ENCODE measurements around the gene OXSR1.
"Not testable (repeated sequence)": the region's sequence is repeated elsewhere in the genome, so short reads cannot be mapped to it uniquely, and the experiment has no call there.

The OXSR1 gene

DNA sequence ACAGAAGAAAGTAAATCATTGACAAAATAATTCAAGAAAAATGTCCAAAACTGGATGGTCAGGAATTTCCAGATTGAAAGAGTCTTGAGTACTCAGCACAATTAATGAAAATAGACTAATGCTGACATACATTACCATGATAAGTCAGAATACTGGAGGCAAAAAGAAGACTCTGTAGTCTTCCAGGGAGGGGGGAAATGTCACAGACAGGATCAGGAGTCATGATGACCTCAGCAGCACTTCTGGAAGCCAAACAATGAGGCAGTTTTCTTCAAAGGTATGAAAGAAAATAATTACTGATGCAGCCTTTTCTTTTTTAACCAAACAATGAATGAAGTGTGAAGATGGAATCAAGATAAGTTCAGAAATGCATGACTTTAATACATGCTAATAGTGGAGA, 70.1 kb downstream of the OXSR1 start:
- DNase-seq = no peak

DNA sequence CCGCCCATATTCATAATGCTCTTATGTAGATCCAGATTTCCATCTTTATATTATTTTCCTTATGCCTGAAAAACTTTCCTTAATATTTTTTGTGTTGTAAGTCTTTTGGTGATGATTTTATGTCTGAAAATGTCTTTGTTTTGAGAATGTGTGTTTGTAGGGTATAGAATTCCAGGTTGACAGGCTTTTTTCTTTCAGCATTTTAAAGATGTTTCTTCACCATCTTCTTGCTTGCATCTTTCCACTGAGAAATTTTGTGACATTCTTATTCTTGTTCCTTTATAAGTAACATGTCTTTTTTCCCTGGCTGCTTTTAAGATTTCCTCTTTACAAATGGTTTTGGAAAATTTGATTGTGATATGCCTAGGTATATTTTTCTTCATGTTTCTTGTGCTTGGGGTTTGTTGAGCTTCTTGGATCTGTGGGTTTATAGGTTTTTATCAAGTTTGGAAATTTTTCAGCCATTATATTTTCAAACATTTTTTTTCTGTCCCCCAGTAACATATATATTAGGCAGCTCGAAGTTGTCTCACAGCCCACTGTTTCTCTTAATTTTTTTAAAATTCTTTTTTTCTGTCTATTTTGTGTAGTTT, 73.2 kb downstream of the OXSR1 start:
- no peak for DNase-seq

DNA sequence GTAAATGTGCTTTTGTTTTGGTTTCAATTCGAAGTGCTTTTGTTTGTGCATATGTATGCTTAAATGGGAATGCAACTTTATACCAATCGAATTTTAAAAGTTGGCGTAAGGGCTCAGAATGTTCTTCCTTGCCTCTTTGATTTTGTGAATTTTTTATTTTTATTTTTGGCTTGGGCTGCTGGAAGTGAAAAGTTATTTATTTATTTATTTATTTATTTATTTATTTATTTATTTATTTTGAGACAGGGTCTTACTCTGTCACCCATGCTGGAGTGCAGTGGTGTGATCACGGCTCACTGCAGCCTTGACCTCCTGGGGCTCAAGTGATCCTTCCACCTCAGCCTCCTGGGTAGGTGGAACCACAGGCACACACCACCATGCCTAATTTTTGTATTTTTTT, 77.5 kb downstream of the OXSR1 start:
- not testable (repeated sequence) for DNase-seq

DNA sequence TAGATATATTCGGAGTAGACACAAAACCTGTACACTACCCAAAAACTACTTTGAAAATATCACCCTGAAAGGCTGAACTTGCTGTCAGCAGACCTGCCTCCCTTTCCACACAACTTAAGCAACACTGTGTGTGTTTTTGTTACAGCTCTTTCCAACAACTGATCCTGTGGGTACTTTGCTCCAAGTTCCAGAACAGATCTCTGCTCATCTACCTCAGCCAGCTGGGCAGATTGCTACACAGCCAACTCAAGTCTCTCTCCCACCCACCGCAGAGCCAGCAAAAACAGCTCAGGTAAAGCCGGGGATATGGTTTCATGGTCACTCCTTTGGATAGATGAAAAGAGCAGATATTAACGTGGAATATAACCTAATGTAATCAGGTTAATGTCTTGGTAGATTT, 80.6 kb downstream of the OXSR1 start:
- DNase-seq = no peak

DNA sequence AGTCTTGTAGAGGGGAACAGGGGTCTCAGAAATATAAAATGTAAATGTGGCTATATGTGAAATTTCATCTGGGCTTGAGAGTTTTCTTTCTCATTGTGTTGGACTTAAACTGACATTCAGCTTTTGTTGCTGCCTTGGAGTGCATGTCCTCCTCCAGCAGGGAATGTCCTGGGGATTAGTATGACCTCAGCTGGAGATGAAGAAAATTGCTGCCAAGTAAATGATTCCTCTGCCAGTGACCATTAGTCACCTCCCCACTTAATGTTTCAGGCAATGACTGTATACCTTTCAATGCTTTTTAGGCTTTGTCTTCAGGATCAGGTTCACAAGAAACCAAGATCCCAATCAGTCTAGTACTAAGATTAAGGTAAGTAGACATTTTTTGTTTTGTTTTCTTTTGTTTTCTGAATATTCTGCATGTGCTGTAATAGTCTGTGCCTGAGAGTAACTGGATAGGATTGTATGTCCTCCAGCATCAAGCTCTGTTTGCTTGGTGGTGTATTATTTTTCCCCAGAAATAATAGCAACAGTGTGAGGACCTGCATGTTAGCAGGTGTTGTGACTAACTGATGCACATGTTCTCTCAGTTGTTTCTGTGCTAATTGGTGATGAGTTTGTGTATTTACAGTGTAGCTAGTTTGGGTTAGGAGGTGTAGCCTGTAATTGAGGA, 82.2 kb downstream of the OXSR1 start:
- no peak for DNase-seq

DNA sequence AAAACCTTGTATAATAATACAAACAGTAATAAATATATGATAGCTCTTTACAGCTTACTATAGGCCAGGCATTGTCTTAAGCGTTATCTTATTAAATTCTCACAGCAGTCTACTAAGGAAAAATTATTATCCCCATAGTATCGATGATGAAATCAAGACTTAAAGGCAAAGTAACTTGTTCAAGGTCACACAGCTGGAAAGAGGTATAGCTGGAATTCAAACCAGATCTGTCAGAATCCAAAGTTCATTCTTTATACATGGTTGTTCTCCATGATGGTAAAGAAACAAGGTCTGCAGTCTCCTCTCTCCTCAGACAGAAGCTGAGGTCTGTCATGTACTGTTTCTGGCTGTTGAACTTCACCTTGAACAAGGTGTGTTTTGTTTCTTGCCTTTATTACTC, 84.9 kb downstream of the OXSR1 start:
- DNase-seq = no peak

DNA sequence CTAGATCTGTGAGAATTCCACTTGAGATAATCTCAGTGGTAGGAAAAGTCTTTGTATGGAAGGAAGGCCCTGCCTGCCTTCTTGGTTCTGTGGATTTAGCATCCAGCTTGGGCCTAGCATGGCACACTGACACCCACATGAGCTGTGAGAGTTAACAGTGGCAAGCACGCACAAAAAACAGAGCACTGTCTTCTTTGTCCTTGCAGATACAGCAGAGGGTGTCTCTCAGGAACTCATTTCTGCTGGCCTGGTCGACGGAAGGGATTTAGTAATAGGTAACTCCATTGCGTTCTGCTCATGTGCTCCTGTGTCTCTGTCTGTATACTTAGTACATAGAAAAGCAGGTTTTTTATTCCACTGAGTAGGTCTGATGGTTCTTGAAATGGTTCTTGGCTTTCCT, 85.9 kb downstream of the OXSR1 start:
- no peak for DNase-seq

DNA sequence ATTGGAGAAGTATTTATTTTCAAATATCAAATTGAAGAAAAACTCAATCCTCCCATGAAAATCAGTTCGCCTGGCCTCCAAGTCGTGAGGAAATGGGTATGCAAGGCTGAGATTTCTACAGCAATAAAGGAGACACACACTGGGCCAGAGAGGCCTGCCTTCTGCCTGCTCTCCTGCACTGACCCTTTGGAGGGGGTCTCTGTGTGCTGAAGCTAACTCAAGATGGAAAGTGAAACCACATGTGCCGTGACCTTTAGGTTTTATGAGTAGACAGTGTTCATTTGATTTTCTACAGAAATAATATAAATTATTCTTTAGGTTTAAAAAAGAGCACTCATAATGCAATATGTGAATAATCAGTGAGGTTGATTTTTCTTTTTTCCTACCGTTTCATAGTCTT, 88.4 kb downstream of the OXSR1 start:
- DNase-seq = no peak

DNA sequence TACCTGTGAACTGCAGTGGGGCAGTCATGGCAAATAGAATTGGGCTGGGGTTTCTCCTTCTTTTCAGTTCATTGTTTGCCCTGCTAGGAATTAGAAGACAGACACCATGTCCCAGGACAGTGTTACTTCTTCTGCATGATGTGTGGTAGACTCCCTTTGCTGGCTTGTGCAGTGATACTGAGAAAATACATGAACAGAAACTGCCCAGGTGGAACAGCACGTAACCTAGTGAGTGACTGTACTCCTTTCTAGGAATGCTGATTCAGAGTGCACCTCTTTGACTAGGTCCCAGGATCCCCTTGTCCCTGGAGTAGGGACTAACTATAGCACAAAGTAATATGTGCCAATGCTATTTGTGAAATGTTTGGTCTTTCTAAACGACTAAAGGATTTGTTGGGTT, 89.5 kb downstream of the OXSR1 start:
- no peak for DNase-seq

DNA sequence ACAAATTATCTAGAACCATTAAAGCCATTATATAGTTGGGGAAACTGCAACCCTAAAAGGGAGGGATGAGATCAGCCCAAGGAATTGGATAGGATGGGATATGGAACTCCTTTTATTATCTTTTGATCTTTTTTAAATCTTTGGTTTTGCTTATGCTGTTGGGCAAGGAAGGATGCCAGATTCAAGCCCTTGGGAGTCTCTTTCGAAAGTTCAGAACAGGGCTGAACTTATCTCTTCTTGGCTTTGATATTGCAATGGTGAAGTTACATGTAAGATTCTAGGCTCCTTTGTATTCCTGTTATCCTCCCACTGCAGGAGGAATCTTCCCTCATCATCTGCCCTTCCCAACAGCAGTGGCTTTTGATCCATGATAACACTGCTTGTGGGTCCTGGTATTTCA, 90.3 kb downstream of the OXSR1 start:
- no peak for DNase-seq

DNA sequence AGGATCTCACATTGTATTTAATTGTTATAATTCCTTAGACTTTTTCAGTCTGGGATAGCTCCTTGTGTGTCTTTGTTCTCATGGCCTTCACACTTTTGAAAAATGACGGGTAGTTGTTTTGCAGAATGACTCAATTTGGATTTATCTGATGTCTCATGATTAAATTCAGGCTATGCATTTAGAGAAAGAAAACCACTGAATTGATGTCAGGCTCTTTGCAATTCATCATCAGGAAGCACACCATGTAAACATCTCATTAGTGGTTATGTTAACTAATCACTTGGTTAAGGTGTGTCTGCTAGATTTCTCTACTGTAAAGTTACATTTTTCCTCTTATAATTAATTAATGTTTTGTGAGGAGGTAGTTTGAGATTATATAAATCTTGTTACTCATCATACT, 92.2 kb downstream of the OXSR1 start:
- DNase-seq = no peak

DNA sequence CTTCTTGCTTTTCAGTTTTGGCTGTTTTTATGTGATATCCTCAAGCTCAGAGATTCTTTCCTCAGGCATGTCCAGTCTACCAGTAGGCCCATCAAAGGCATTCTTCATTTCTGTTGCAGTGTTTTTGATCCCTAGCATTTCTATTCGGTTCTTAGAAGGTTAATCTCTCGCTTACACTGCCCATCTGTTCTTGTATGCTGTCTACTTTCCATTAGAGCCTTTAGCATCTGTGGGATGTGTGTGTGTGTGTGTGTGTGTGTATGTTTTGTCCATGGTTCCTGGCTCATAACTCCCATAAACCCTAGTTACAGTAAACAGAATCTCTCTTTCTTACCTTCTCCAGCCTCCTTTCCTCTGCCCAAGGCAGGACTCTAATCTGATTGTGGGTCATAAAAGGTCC, 95.1 kb downstream of the OXSR1 start:
- no peak for DNase-seq

DNA sequence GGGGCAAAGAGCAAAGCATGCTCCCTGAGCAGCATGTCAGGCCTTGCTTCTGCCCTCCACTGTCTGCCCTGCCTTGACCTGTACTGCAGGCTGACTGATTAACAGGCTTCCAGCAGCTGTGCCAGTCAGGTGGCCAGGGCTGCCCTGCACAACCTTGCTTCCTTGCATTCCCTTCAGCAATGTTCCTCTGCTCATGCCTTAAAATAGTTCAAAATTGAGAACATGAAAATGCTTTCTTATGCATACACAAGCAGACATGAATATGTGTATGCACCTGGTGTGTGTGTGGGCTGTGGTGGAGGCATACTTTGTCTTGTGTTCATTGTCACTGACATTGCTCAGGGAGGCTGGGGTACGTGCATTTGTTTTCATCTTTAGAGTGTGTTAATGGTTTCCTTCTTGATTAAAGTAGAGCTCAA, 99.0 kb downstream of the OXSR1 start:
- no peak for DNase-seq

DNA sequence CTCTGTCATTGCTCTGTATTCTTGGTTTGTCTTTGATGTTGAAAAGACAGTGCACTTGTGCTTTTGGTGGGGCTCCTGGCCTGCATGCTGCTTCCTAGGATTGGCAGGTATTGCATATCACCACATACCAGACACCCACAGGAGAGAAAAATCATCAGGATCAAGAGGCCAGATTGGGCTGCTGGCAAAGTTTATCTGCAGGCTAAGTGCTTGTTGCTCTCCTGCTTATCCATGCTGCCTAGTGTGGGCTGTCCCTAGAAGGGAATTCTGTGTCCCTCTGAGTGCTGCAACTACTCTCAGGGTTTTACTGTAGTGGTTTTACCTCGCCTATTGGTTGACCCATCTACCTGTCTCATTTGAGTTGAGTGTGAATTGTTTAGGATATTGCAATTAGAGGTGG, 99.4 kb downstream of the OXSR1 start:
- DNase-seq = no peak

DNA sequence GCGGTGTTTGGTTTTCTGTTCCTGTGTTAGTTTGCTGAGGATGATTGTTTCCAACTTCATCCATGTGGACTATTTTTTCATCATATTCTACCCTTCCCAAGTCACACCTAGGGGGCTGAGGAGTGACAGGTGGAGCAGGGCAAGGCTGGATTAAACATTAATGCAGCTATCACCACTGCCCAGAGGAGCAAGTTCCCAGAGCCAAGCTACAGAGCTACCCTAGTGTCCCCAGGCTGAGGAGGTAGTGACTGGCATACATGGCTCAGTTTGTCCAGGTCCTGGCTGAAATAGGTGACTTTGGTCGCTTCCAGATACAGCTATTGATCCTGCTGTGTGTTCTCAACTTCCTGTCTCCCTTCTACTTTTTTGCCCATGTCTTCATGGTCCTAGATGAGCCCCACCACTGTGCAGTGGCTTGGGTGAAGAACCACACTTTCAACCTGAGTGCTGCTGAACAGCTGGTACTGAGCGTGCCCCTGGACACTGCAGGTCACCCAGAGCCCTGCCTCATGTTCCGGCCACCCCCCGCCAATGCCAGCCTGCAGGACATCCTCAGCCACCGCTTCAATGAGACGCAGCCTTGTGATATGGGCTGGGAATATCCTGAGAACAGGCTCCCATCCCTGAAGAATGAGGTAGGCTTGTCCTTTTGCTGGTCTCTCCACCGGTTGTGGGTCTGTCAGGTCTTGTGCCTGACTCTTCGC, 100.4 kb downstream of the OXSR1 start, which contains the start of gene SLC22A13:
TSS of gene SLC22A13 (plus strand) at position 209 of the 704 bp plus-strand sequence. CDS start at position 258, 49 bp downstream.
- no peak for DNase-seq

DNA sequence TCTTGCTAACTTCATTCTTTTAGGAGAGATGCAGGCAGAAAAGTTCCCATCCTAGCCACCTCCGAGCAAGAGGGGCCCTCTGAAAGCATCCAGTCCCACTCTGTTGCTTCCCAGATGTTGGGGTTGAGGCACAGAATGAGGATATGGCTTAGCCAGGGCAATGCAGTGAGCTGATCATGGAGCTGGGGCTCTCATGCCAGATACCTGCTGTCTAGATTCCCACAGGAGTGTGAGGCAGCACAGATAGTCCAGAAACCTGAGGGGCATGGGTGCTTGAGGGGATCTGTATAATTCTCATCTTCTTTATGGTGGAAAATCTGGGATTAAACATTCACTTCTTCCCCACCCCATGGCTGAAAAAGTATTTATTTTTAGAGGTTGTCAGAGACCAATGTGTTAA, 101.5 kb downstream of the OXSR1 start:
- DNase-seq = no peak

DNA sequence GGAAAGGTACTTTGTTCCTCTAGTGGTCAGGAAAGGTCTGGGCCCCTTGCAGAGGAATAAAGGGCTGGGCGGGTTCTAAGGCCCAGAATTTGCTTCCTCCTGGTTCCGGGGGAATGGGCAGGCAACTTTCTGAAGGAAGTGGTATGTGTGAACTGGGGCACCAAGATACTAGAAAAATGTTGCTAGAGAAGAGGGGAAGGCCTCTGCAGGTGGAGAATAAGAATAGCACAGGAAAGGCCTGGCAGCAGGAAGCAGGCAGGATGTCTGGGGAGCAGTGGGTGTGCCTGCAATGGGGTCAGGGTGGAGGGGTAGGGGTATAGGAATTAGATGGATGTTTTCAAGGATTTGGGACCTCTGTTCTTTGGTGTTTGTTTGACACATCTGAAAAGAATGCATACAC, 102.3 kb downstream of the OXSR1 start:
- DNase-seq = no peak

DNA sequence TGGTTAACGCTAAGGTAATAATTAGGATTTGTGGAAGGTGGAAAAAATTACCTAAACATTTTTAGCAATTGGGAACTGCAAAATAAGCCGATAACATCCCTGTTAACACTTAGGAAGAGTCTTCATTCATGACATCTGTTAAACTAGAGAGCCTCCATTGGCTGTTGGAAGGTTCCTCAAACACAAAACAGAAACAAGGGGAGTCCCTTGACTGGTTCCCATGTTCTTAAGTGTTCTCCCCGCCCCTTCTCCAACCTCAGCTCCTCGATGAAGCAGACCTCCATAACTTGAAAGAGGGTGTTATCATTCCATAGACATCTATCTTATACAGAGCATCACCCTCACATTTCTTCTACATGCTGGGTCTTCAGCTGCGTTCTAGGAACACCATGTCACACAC, 102.8 kb downstream of the OXSR1 start:
- no peak for DNase-seq

DNA sequence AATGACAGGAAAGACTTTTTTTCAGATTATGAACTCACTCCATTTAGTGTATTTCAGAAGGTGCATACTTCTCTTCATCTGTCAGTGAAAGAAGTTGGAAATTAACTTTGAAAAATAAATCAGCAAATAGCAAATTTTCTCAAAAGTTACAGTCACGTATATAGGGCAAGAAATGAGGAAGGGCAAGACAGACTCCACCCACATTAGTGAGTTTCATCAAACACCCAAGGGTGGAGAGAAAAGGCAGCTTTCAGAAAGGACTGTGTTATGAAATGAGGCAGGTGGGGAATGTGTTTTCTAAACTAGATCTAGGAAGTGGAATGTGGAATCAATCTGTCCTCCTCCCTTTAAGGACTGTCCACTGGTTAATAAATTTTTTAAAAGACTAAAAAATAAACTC, 103.2 kb downstream of the OXSR1 start:
- no peak for DNase-seq

DNA sequence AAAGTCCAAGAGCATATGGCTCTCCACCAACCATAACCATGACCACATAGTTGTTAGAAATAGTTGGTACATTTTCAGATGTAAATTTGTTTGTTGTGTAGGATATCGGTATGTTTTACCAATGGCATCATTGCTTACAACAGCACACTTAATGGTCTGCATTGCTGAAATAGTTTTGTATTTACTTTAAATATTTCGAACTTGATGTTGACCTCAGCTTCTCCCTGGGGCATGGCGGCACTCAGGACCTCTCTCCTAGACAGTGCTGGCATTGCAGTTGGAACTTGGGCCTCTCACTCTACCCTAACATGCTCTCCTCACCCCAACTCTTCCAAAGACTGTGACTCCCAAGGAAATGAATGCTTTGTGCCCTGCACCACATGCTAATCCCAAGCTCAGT, 105.3 kb downstream of the OXSR1 start:
- no peak for DNase-seq

DNA sequence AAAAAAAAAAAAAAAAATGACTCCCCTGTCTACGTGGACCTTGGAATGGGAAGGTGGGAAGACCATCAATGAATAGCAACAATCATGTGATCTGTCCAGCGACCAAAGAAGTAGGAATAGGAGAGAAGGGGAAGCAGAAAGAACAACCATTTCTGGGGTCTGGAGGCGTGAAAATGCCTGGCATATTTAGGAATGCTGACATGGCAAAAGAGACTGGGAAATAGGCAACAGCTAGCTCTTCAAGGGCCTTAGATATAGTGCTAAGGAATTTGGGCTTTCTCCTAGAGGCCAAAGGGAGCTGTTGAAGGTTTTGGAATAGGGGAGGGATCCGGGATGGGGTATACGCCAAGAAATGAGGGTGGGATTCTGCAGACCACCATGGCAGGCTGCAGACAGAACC, 106.2 kb downstream of the OXSR1 start:
- DNase-seq = no peak

DNA sequence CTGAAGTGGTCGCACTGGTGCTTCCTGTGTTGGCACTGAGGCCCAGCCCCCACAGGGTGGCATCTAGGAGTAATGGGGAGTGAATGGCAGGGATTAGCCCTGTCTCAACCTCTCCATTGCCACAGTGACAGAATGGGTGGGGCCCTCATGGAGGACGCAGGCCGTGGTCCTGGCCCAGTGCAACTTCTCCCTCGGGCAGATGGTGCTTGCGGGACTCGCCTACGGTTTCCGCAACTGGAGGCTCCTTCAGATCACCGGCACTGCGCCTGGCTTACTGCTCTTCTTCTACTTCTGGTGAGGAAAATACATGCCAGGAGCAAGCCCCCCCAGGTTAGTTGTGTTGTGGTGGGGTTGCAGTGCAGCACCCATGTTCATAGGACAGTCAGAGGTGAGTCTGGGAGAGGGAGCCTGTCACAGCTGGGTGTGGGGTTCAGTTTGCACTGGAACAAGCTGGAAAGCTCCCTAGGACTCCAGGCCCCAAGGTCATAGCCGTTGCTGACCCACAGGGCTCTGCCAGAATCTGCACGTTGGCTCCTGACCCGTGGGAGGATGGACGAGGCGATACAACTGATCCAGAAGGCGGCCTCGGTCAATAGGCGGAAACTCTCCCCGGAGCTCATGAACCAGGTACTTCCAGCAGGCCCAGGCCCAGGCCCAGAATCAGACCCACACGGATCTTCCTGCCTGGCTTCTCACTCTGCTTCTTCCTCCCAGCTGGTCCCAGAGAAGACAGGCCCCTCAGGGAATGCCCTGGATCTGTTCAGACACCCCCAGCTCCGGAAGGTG, 109.7 kb downstream of the OXSR1 start:
- no peak for DNase-seq

DNA sequence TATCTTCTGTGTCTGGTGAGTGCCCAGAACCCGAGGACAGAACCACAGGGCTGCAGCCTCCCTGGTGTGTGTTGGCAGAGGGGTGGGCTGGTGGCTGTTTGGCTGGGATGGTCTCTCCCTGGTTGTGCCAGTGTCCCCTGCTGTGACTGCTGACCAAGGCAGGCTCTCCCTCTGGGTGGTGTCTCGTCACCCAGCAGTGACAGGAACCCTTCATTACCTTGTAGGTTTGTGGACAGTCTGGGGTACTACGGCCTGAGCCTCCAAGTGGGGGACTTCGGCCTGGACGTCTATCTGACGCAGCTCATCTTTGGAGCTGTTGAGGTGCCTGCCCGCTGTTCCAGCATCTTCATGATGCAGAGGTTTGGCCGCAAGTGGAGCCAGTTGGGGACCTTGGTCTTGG, 110.3 kb downstream of the OXSR1 start:
- DNase-seq = no peak
